Right lung (tissue), 5 donors: ENCODE measurements around the gene RAB40C. TPM values are rescaled to one million over a fixed set of nuclear protein-coding genes. Genes with fewer than 3 reads are reported as not detected.

ENCODE experiments used
- DNase-seq, 2 donors: peaks; one replicate each; pipeline ENCODE4 v3.0.0-alpha.2; 2013
- polyA plus RNA-seq, 5 donors: library from polyadenylated mRNA; unstranded; fragments of 120-200 nt; gene quantifications; one replicate each; pipeline versions ENCODE4 v1.2.1 to v1.2.3, GENCODE V29; 2013; ENCODE audit warnings: inconsistent platforms in 1 of 5, low replicate concordance in 1 of 5; ENCODE audit not compliant: insufficient read length in 5 of 5, insufficient read depth in 1 of 5

RAB40C gene
- polyA plus RNA-seq, 5 donors: 15.3 to 33.7 (median 22.9) TPM

DNA sequence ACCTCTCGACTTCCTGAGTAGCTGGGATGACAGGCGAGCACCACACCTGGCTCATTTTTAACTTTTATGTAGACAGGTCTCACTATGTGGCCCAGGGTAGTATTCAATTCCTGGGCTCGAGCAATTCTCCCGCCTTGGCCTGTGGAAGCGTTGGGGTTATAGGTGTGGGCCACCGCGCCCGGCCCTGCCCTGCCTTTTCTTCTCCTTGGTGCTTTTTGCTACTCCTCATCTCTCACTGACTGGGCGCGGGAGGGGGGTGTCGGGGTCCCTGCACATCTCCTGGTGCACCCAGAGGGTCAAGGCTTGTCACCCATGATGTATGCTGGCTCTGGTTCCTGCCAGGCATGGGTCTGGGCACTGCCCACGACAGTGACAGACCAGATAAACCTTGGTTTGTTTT lies 54.7 kb downstream of the RAB40C start:
- no peak for DNase-seq

DNA sequence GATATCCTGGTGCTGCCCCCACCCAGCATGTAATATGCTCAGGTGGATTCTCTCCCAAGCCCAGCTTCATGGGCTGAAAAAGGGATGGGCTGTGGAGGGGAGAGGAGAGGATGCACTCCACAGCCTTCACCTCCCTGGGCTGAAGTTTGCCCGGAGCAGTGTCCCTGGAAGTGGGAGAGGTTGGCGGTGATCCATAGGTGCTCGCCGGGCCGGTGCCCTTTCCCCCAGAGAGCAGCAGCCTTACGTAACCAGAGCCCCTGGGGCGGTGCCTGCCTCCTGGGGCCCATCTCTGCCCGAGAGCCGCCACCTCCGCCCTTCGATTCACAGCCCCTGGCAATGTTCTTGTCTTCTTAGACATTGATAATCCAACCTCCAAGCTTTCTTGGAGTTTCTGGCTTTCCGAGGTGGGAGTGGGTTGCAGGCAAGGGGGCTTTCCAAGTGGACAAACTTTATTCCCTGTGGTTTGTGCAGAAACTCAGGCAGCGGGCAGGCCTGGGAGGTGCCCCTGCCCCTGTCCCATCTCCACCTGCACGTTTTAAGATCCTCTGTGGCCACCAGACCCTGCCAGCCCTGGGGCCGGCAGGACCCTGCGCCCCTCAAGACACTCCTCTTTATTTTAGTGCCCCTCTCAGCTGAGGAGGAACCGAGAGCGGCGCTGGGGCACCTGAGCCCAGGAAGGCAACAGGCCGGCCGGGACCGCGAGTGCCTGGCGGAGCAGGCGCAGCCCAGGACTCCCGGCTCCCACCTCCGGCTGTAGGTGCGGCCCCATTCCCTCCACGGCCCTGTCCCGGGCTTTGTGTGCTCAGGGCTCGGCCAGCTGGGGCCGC lies 56.2 kb downstream of the RAB40C start:
- no peak for DNase-seq

DNA sequence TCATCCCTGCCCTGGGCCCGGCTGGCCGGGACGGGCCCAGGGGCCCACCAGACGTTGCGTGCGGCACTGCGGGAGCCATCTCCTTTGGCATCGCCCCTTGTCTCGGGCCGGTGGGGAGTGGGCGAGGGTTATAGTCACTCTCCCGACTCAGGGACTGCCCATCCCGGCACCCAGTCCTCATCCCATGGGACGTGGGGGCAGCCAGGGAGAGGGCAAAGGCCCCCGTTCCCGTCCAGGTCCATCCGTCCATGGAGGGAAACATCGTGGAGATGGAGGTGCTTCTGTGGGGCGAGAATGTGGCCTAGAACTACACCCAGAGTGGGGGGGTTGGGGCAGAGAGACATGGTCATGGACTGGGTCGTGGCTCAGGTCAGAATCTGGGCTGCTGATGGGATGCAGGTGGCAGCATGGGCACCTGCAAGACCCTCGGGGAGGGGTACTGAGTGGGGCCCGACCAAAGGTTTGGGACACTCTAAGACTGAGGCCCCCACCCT lies 56.9 kb downstream of the RAB40C start:
- no peak for DNase-seq

DNA sequence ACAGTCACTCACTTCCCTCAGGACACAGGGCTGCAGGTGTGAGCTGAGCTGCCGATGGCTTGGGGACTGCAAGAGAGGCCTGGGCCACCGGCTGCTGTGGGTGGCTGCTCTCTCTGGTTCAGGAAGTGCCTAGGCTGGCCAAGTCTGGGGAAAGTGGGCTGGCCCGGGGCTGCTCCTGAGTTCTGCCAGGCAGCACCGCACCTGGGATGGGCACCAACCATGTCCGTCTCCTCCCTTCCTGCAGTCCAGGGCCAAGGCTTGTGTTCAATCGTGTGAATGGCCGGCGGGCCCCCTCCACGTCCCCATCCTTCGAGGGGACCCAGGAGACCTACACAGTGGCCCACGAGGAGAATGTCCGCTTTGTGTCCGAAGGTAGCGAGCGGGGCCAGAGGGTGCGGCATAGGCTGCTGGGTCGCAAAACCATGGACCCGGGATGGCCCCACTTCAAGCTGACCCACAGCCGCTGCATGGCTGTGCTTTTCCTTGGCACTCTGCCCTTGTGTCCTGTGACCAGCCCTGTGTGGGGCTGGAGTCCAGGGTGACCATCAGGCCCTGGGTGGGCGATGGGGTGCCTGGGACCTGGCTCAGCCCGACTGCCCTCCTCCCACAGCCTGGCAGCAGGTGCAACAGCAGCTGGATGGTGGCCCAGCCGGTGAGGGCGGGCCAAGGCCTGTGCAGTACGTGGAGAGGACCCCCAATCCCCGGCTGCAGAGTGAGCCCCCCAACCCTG lies 57.5 kb downstream of the RAB40C start:
- DNase-seq: no peak

DNA sequence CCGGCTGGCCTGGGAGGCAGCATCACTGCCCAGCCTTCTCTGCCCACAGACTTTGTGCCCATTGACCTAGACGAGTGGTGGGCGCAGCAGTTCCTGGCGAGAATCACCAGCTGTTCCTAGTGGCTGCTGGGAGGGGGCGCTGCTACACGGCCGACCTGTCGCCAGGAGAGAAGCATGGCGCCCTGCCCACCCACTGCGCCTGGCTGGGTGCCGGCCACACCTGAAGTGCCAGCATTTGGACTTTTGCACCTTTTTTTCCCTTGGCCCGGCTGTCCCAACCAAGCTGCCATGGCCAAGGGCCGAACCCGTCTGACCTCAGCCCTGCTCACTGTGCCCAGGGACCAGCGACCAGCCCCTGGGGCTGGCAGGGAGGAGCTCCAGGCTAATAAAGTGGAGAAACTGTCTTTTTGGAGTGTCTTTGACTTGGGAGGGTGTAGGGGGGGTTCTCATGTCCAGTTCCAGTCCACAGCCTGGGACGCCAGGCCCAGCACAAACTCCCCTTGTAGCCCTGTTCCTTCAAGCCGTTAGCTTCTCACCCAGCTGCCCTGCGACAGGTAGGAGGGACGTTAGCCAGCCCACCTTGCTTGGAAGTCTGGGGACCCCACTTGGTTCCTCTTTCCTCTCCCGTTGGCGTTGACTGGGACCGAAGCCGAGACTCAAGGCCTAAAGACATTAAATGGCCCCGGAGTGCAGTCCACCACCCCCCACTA lies 58.4 kb downstream of the RAB40C start:
- no peak for DNase-seq

DNA sequence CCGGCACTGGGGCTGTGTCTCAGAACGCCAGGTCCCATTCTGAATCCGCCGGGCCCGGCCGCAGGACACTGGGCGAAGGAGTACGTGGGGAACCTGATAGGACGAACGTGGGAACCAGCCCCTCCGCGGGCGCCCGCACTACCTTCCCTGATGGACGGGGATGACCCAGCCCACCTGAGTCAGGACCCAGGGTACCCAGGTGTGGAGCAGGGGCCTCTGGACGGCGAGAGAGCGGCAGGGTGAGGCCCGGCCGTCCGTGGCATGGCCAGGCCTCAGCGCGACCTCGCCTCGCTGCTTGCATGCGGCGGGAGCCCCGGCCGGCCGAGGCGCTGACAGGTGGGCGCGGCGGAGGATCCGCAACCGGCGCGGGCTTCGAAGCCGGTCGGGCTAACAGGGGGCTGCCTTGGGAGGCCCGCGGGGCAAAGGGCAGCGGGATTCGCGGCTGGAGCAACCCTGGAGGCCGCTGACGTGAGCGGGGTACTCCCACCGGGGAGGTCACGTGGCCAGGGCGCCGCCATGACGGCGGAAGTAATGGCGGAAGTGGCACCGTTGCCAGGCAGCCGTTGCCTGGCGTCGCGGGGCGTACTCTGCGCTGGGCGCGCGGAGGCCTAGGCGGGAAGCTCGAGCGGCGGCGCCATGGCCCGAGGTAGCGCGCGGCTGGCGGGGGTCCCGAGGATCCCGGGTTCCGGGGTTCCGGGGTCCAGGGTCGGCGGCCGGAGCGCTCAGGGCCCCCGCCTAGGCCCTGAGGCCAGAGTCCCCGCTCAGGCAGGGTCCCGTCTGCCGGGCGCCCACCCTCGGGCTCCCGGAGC lies 59.1 kb downstream of the RAB40C start, which contains the start of gene WDR90:
TSS of gene WDR90 (plus strand) at position 585 of the 809 bp plus-strand sequence. CDS start at position 637, 52 bp downstream.
- DNase-seq: peak; percentile 87 to 91

DNA sequence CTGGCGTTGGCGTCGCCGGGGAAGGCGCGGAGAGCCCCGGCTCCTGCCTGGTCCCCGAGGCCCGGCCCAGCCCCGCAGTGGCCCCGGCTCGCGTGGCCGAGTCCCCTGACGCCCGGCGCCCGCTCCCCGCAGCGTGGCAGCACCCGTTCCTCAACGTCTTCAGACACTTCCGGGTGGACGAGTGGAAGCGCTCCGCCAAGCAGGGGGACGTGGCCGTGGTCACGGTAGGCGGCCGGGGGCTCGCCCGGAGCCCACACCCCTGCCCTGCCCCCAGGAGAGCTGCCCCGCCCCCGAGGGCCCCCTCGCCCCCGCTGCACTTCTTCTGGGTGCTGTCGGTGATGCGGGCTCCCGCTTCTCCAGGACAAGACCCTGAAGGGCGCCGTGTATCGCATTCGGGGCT lies 59.8 kb downstream of the RAB40C start:
- no peak for DNase-seq

GRCh38 chr16:651844-652243 lies 62.0 kb downstream of the RAB40C start:
- no peak for DNase-seq

DNA sequence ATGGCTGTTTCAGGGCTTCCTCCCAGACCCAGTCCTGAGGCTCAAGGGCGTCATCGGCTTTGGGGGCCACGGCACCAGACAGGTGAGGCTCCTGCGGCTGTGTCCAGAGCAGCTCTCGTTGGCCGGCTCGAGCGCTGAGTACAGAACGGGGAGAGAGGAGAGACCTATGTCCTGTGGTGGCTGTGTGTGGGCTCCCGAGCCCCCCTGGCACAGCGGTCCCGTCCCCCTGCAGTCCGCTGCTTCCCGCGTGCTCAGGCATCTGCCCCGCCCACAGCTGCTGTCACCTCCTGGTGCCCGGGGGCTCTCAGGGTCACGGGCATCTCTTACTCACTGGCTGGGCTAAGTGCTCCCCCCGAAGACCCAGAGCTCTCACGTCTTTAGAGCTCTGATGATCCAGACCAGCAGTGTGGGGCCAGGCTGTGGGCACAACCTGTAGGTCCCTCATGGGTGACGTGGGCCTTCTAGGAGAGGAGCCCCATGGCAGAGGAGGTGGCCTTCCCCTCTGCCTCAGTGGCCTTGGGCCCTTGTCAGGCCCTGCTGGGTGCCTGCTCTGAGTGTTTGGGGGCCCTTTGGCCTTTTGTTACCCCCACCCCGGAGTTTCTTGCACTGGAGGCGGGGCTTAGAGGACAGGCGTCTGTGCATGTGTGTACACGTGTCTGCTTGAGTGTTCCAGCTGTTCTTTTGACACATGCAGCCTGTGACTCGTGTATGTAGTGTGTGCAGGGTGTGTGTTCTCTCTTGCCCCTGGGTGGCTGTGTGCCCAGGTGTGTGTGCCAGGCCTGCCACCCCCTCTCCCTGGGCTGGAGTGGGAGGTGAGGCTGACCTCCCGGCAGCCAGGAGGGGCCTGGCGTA lies 62.8 kb downstream of the RAB40C start:
- no peak for DNase-seq

GRCh38 chr16:654034-654433 lies 64.2 kb downstream of the RAB40C start:
- DNase-seq: no peak

GRCh38 chr16:657487-657886 lies 67.6 kb downstream of the RAB40C start:
- no peak for DNase-seq

DNA sequence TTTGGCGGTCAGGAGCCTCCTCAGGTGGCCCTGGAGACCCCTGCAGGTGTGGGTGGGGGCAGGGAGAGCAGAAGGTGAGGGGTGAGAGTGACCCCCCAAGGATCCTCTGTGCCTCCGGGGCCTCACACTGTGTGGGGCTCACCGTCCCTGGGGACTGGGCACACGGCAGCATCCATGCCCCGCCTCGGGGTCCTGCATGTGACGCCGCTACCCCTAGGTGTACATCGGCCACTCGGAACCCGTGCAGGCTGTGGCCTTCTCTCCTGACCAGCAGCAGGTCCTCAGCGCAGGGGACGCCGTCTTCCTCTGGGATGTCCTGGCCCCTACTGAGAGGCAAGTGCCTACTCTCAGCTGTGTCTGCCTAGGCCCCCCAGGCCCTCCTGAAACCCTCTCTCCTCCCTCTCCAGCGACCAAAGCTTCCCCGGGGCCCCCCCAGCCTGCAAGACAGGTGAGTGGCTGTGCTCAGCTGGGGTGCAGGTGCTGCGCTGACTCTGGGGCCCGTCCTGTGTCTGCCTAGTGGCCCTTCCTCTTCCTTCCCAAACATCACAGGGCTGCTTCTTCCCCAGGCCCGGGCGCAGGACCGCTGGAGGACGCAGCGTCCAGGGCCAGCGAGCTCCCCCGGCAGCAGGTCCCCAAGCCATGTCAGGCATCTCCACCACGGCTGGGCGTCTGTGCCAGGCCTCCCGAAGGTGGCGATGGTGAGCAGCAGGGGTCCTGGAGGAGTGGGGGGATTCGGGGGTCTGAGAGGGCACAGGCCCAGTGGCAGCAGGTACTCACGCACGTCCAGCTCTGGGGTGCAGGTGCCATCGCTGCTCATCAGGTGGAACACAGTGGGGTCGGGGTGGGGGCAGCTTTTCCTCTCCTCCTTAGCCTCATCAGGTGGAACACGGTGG lies 69.1 kb downstream of the RAB40C start:
- DNase-seq: no peak

DNA sequence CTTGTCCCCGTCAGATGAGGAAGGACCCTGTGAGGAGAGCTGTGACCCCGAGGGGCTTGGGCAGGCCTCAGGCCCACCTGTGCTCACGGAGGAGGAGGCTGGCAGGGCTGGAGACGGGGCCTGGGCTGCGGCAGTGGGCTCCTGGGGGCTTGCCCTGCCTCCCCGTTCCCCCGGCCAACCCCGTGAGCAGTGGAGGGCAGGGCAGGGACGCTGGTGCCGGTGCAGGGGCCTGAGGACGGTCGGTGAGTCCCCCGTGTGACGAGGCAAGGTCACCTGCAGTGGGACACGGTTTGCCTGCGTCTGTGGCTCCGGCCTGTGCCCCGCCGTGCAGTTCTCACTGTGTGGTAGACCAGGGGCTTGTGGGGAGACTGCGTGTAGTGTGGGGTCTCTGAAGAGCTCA lies 69.8 kb downstream of the RAB40C start:
- DNase-seq: no peak

- no peak for DNase-seq
Observed at GRCh38 chr16:660132-660458, 70.2 kb downstream of the RAB40C start.

- DNase-seq: peak in 1 of 2 donors; percentile 40
Observed at GRCh38 chr16:660459-661183, 70.8 kb downstream of the RAB40C start.

GRCh38 chr16:661184-661821 lies 71.4 kb downstream of the RAB40C start:
- no peak for DNase-seq

DNA sequence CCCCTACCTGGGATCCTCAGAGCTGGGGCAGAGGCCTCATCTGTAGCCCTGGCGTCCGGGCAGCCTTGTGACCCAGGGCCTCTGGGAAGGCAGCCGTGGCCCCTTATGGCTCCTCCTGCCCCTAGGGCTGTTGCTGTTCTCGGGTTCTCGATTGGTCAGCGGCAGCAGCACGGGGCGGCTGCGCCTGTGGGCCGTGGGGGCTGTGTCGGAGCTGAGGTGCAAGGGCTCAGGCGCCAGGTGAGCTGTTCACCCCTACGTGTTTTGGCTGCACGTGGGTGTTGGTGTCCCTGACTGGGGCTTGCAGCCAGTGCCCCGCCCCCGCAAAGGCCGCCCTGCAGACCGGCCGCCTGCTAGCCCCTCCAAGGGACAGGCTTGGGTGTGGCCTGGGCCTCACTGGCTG lies 72.2 kb downstream of the RAB40C start:
- no peak for DNase-seq

- no peak for DNase-seq
Observed at GRCh38 chr16:662597-662996, 72.7 kb downstream of the RAB40C start.
